Measurements from ENCODE around the gene FGF23. TPM values are rescaled to one million over a fixed set of nuclear protein-coding genes. Genes with fewer than 3 reads are reported as not detected.

The FGF23 gene
- total RNA-seq, 1 donor from 2014 or later, result not detected

DNA sequence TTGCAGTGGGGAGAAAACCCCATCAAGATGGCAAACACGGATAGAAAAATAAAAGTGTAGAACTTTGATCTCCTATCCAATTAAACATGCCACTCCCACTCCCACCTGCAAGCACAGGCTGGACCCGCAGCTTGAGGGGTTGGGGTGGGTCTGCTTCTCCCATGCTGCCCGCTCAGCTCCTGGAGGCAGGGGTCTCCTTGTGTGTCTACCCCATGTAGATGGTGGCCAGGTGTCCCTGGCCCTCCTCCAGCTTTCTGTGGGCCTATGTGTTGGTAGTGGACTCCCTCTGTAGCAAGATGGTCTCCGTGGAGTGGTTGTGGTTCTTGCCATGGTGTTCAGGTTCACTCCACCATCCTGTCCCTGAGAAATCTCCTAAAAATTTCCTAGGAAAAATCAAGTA, 23.5 kb upstream of the FGF23 start:
- TF ChIP-seq, protein P1, sequence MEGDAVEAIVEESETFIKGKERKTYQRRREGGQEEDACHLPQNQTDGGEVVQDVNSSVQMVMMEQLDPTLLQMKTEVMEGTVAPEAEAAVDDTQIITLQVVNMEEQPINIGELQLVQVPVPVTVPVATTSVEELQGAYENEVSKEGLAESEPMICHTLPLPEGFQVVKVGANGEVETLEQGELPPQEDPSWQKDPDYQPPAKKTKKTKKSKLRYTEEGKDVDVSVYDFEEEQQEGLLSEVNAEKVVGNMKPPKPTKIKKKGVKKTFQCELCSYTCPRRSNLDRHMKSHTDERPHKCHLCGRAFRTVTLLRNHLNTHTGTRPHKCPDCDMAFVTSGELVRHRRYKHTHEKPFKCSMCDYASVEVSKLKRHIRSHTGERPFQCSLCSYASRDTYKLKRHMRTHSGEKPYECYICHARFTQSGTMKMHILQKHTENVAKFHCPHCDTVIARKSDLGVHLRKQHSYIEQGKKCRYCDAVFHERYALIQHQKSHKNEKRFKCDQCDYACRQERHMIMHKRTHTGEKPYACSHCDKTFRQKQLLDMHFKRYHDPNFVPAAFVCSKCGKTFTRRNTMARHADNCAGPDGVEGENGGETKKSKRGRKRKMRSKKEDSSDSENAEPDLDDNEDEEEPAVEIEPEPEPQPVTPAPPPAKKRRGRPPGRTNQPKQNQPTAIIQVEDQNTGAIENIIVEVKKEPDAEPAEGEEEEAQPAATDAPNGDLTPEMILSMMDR (conservative IDR thresholded peaks at IDR 0.05; ENCODE audit: low read depth, low read length), result no peak
- no peak overlapping the region for H3K4me3 ChIP-seq (ENCODE audit: low read depth, low read length)
- no peak for DNase-seq (ENCODE audit: low read depth)

DNA sequence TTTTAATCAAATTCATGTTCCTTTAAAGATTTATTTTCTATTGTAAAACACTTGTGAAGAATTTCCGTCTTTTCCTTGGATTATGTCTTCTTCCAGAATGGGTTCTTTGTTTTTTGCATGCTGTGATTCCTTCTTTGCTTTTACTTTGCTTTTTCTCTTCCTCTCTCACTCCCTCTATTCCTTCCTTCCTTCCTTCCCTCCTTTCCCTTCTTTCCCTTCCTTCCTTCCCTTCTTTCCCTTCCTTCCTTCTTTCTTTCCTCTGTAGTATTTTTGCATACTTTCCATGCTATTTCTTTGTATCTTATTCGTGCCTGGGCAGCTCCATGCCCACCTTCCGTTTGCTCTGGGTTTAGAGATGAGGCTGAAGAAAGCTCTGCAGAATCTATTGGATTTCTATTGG, 21.6 kb upstream of the FGF23 start:
- TF ChIP-seq, protein P1 (conservative IDR thresholded peaks at IDR 0.05; ENCODE audit: low read depth, low read length), result no peak
- no peak for DNase-seq (ENCODE audit: low read depth)

DNA sequence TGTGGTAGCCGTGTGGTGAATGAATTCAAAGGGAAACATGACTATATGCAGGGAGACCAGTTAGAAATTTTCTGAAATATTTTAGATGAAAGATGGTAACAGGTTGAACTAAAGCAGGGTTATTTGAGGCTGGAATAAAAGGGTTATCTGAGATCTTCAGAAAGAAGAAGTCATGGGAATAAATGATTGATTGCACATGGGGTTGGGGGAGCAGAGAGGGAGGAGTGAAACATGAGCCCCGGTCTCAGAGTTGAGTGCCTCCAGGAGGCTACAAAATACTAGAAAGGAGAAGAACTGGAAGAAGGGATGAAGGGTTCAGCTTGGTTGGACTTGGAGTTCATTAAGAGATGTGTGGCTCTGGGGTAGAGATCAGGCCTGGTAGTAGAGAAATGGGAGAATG, 16.3 kb upstream of the FGF23 start:
- DNase-seq (ENCODE audit: low read depth), result no peak
- no peak overlapping the region for H3K4me3 ChIP-seq (ENCODE audit: low read depth, low read length)
- TF ChIP-seq, protein P1 (conservative IDR thresholded peaks at IDR 0.05; ENCODE audit: low read depth, low read length), result no peak

More for the DNA sequence above, 21.6 kb upstream of the FGF23 start:
- H3K4me3 ChIP-seq (ENCODE audit: low read depth, low read length), result no peak overlapping the region

DNA sequence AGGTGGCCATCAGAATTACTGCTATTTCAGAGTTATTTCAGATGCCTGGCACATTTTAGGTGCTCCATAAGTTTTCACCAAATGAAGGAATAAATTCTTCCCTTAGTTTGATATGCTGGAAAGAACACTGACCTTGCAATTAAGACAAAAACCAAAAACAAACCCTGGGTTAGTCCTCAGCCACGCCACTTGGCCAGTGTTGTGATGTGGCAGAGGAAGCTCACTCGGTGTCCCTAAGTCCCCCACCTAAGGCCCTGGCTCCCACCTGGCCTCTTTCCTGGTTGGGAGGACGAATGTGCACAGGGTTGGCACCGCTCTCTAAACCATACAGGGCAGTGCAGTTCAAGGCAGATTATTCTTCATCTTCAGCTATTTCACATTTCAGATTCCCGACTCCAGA, 13.7 kb upstream of the FGF23 start:
- H3K4me3 ChIP-seq (ENCODE audit: low read depth, low read length), result no peak overlapping the region
- no peak for DNase-seq (ENCODE audit: low read depth)
- TF ChIP-seq, protein P1 (conservative IDR thresholded peaks at IDR 0.05; ENCODE audit: low read depth, low read length), result no peak

DNA sequence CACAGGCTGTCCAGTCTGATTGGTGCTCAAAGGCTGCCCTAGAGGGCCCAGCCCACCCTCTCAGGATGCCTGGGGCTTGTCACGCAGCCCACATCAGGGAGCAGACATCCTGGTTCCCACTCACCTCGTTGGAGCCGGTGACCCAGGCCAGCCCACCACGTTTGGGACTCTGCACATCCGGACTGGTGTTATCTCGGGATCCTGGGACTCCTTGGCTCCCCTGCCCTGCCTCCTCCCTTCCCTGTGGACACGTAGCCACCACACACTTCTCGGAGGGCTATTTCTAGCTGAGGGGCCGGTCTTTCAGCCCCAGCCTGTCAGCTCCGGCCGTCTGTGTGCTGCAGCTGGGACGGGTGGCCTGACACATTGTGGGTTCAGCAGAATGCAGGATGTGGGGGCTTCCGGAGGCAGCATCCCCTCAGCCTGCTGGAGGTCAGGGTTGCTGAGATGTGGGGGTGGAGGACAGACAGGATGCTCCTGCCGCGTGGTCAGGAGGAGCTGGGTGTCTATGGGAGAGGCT, 12.8 kb upstream of the FGF23 start:
- no peak for DNase-seq (ENCODE audit: low read depth)
- TF ChIP-seq, protein P1 (conservative IDR thresholded peaks at IDR 0.05; ENCODE audit: low read depth, low read length), result no peak

DNA sequence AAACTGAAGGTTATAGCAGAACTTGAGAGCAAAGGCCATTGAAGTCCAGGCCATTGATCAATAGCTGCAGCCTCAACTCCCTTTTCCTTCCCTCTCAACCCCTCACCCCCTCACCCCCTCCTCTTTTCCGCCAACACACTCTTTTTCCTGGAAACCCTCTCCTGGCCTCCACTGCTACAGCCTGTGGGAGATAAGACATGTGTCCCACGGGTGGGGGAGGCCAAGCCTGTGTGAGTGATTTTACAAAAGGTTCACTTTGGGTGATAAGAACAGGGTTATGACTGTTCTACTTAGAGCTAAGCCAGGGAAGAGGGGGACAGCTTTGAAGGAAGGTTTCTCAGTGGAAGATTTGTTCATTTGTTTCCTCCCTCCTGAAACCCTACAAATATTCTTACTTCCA, 9.2 kb upstream of the FGF23 start:
- no peak overlapping the region for H3K4me3 ChIP-seq (ENCODE audit: low read depth, low read length)
- no peak for DNase-seq (ENCODE audit: low read depth)
- TF ChIP-seq, protein P1 (conservative IDR thresholded peaks at IDR 0.05; ENCODE audit: low read depth, low read length), result no peak

More for the DNA sequence above, 12.8 kb upstream of the FGF23 start:
- H3K4me3 ChIP-seq (ENCODE audit: low read depth, low read length), result no peak overlapping the region

DNA sequence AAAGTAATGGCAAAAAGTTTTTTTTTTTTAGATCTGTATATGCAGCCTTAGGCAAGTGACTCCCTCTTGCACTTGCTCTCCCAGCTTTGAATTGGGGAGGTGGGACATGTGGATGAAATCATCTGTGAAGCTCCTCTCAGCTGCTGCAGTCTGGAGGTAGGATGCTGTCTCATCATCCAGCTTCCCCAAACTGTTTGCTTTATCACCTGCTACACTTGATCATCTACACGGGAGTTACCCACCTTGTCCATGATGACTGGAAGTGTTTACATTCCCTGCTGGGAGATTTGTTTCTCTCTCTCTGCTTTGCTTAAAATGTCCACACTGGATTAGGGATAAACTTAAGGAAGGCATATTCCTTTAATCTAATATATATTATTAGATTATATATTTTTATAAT, 8.5 kb upstream of the FGF23 start:
- TF ChIP-seq, protein P1 (conservative IDR thresholded peaks at IDR 0.05; ENCODE audit: low read depth, low read length), result no peak
- no peak for DNase-seq (ENCODE audit: low read depth)

More for the DNA sequence above, 8.5 kb upstream of the FGF23 start:
- no peak overlapping the region for H3K4me3 ChIP-seq (ENCODE audit: low read depth, low read length)
